ENCODE measurements around the gene CATSPER3.

GRCh38 chr5:135055396-135055795 is 87.7 kb downstream of the CATSPER3 start:
- TF ChIP-seq CTCF (IDR thresholded peaks at IDR 0.05) (no peak), POLR2A (IDR thresholded peaks at IDR 0.05) (no peak)
